Measurements from ENCODE around the gene CDH23.

GRCh38 chr10:71431239-71432100, 34.8 kb downstream of the CDH23 start:
- no peak for TF ChIP-seq CTCF (IDR thresholded peaks at IDR 0.05)
- no peak for TF ChIP-seq JUN (IDR thresholded peaks at IDR 0.05)
- TF ChIP-seq MYC (IDR thresholded peaks at IDR 0.05; ENCODE audit: borderline replicate concordance, low read length) = no peak
- no peak for TF ChIP-seq HDAC2 (IDR thresholded peaks at IDR 0.05)

Measured in A549 (cell line).